ENCODE data around the gene AATF. TPM values are rescaled to one million over a fixed set of nuclear protein-coding genes. Genes with fewer than 3 reads are reported as not detected.

Gene AATF
- total and polyA plus RNA-seq, 9 of the 15 experiments (the other 6 are each of a cell fraction or from before 2014, with no cell fraction given) = 34.5 to 133 (median 90.1) TPM

DNA sequence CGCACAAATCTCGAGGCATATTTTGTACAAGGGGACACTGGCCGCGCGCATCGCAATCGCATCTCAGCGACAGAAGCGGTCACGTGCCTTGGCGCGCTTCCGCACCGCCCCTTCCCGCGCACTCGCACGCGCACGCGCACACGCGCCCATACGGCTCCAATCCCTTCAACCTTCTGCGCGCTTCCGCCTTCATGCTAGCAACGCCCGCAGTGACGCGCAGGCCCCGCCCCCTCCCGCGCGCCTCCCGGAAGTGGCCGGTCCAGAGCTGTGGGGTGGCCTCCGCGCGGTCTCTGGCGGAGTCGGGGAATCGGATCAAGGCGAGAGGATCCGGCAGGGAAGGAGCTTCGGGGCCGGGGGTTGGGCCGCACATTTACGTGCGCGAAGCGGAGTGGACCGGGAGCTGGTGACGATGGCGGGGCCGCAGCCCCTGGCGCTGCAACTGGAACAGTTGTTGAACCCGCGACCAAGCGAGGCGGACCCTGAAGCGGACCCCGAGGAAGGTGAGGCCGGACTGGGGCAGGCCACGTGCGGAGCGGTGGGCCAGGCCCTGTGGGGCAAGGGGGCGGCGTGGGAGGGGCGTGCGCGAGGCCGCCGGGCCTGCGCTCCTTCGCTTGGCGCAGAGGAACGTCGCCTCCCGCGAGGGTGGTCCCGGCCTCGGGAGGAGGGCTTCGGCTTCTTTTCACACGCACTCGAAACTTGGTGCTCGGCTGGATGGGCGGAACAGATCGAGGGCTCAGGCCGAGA, at the start of gene AATF (continued):
- peak; percentile 86 for TF ChIP-seq ZFX (CRISPR knock-in tag; IDR thresholded peaks at IDR 0.05)
- TF ChIP-seq, protein P1, sequence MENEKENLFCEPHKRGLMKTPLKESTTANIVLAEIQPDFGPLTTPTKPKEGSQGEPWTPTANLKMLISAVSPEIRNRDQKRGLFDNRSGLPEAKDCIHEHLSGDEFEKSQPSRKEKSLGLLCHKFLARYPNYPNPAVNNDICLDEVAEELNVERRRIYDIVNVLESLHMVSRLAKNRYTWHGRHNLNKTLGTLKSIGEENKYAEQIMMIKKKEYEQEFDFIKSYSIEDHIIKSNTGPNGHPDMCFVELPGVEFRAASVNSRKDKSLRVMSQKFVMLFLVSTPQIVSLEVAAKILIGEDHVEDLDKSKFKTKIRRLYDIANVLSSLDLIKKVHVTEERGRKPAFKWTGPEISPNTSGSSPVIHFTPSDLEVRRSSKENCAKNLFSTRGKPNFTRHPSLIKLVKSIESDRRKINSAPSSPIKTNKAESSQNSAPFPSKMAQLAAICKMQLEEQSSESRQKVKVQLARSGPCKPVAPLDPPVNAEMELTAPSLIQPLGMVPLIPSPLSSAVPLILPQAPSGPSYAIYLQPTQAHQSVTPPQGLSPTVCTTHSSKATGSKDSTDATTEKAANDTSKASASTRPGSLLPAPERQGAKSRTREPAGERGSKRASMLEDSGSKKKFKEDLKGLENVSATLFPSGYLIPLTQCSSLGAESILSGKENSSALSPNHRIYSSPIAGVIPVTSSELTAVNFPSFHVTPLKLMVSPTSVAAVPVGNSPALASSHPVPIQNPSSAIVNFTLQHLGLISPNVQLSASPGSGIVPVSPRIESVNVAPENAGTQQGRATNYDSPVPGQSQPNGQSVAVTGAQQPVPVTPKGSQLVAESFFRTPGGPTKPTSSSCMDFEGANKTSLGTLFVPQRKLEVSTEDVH (IDR thresholded peaks at IDR 0.05; ENCODE audit: low read depth, partially characterized antibody) = peak; percentile 97
- no peak for TF ChIP-seq TEAD2 (tag; IDR thresholded peaks at IDR 0.05)
- peak in 1 of 2 experiments; percentile 64; a peak in 1 of 4 replicates for TF ChIP-seq RCOR1 (IDR thresholded peaks at IDR 0.05; ENCODE audit: borderline replicate concordance in 1 of 2, low read depth in 2 of 2, low read length in 2 of 2)
- TF ChIP-seq, protein P2, sequence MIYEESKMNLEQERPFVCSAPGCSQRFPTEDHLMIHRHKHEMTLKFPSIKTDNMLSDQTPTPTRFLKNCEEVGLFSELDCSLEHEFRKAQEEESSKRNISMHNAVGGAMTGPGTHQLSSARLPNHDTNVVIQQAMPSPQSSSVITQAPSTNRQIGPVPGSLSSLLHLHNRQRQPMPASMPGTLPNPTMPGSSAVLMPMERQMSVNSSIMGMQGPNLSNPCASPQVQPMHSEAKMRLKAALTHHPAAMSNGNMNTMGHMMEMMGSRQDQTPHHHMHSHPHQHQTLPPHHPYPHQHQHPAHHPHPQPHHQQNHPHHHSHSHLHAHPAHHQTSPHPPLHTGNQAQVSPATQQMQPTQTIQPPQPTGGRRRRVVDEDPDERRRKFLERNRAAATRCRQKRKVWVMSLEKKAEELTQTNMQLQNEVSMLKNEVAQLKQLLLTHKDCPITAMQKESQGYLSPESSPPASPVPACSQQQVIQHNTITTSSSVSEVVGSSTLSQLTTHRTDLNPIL (CRISPR knock-in tag; IDR thresholded peaks at IDR 0.05) = peak; percentile 33; the same call in 1 of the 2 replicates
- no peak for TF ChIP-seq ARID1B (IDR thresholded peaks at IDR 0.05)
- no peak for TF ChIP-seq NCOA2 (IDR thresholded peaks at IDR 0.05; ENCODE audit: partially characterized antibody in 2 of 2)
- TF ChIP-seq, protein P3, sequence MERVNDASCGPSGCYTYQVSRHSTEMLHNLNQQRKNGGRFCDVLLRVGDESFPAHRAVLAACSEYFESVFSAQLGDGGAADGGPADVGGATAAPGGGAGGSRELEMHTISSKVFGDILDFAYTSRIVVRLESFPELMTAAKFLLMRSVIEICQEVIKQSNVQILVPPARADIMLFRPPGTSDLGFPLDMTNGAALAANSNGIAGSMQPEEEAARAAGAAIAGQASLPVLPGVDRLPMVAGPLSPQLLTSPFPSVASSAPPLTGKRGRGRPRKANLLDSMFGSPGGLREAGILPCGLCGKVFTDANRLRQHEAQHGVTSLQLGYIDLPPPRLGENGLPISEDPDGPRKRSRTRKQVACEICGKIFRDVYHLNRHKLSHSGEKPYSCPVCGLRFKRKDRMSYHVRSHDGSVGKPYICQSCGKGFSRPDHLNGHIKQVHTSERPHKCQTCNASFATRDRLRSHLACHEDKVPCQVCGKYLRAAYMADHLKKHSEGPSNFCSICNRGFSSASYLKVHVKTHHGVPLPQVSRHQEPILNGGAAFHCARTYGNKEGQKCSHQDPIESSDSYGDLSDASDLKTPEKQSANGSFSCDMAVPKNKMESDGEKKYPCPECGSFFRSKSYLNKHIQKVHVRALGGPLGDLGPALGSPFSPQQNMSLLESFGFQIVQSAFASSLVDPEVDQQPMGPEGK (CRISPR knock-in tag; IDR thresholded peaks at IDR 0.05; ENCODE audit: borderline replicate concordance) = no peak
- peak; percentile 89 for TF ChIP-seq GATAD2B (IDR thresholded peaks at IDR 0.05; ENCODE audit: borderline replicate concordance)
- no peak for TF ChIP-seq PHB2 (IDR thresholded peaks at IDR 0.05; ENCODE audit: low read depth)
- TF ChIP-seq KHSRP (IDR thresholded peaks at IDR 0.05) = no peak
- peak; percentile 89 for TF ChIP-seq CREB1 (IDR thresholded peaks at IDR 0.05)
- peak; percentile 89 for TF ChIP-seq CREB1 (CRISPR knock-in tag; IDR thresholded peaks at IDR 0.05)
- peak in 1 of 2 experiments; percentile 41; a peak in 1 of 4 replicates for TF ChIP-seq FOXA3 (CRISPR knock-in tag; conservative IDR thresholded peaks at IDR 0.05 in 1 of 2, IDR thresholded peaks at IDR 0.05 in 1 of 2)
- TF ChIP-seq, protein P4, sequence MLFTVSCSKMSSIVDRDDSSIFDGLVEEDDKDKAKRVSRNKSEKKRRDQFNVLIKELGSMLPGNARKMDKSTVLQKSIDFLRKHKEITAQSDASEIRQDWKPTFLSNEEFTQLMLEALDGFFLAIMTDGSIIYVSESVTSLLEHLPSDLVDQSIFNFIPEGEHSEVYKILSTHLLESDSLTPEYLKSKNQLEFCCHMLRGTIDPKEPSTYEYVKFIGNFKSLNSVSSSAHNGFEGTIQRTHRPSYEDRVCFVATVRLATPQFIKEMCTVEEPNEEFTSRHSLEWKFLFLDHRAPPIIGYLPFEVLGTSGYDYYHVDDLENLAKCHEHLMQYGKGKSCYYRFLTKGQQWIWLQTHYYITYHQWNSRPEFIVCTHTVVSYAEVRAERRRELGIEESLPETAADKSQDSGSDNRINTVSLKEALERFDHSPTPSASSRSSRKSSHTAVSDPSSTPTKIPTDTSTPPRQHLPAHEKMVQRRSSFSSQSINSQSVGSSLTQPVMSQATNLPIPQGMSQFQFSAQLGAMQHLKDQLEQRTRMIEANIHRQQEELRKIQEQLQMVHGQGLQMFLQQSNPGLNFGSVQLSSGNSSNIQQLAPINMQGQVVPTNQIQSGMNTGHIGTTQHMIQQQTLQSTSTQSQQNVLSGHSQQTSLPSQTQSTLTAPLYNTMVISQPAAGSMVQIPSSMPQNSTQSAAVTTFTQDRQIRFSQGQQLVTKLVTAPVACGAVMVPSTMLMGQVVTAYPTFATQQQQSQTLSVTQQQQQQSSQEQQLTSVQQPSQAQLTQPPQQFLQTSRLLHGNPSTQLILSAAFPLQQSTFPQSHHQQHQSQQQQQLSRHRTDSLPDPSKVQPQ (CRISPR knock-in tag; IDR thresholded peaks at IDR 0.05; ENCODE audit: borderline replicate concordance) = no peak
- no peak for TF ChIP-seq TAL1 (IDR thresholded peaks at IDR 0.05)
- peak; percentile 83 for TF ChIP-seq ETV1 (tag; conservative IDR thresholded peaks at IDR 0.05; ENCODE audit: low read depth)
- TF ChIP-seq, protein P5, sequence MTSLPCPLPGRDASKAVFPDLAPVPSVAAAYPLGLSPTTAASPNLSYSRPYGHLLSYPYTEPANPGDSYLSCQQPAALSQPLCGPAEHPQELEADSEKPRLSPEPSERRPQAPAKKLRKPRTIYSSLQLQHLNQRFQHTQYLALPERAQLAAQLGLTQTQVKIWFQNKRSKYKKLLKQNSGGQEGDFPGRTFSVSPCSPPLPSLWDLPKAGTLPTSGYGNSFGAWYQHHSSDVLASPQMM (CRISPR knock-in tag; IDR thresholded peaks at IDR 0.05) = no peak
- TF ChIP-seq SUPT5H (IDR thresholded peaks at IDR 0.05) = peak; percentile 92
